ENCODE measurements around the gene NUCKS1.

NUCKS1 gene

DNA sequence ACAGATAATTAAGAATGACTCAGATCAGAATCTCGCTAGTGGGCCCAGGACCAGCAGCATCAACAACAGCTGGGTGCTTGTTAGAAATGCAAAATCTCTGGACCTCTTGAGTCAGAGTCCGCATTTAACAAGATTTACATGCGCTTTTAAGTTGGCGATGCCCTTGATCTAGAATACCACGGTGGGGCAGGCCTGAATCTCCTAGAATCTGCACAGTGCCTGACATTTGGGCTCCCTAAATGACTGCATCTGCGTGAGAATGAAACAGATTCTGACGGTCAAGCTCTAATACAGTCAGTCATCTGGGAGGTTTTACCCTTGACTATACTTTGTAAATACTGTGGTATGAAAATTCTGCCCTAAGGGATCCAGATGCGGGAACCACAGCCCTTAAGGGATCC, 42.5 kb upstream of the NUCKS1 start:
- TF ChIP-seq, protein P1, sequence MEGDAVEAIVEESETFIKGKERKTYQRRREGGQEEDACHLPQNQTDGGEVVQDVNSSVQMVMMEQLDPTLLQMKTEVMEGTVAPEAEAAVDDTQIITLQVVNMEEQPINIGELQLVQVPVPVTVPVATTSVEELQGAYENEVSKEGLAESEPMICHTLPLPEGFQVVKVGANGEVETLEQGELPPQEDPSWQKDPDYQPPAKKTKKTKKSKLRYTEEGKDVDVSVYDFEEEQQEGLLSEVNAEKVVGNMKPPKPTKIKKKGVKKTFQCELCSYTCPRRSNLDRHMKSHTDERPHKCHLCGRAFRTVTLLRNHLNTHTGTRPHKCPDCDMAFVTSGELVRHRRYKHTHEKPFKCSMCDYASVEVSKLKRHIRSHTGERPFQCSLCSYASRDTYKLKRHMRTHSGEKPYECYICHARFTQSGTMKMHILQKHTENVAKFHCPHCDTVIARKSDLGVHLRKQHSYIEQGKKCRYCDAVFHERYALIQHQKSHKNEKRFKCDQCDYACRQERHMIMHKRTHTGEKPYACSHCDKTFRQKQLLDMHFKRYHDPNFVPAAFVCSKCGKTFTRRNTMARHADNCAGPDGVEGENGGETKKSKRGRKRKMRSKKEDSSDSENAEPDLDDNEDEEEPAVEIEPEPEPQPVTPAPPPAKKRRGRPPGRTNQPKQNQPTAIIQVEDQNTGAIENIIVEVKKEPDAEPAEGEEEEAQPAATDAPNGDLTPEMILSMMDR (IDR thresholded peaks at IDR 0.05; ENCODE audit: unreplicated experiment in 3 of 3), result no peak
- H3K27me3 Mint-ChIP-seq (ENCODE audit: low read depth), result no peaks in the 10 kb centered on the region
- no peaks in the 10 kb centered on the region for H3K9me3 Mint-ChIP-seq
- peaks cover 40% of the 10 kb centered on the region for H3K36me3 Mint-ChIP-seq (ENCODE audit: low read depth)
- no peak overlapping the region for H3K27ac Mint-ChIP-seq
- H3K4me1 Mint-ChIP-seq, result peaks cover 12% of the 10 kb centered on the region
- H3K4me3 Mint-ChIP-seq, result no peak overlapping the region

DNA sequence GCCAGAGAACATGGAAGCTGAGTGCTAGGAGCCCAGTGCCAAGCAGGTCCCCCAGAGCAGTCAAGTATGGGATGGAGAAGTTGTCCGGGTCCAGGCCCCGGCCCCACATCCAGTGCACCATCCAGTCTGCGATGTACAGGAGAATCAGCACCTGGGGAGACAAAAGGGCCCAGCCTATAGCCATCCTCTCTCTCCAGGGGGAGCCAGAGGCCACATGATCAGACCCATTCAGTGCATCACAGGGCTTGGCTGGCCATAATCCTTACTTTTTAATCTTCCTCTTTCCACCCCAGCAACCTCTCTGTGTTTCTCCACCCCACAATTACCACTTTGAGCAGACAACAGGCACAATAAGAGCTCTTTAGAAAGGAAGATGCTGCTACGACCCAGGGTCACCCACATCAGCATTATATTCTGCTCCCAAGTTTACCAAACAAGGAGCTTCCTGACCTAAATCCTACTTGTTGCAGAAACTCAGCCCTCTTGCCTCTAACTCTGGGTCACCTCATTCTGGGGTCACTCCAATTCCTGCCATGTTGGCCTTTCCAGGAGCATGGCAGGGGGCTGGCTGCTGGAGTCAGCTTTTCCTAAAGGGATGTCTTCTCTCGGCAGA, 41.7 kb upstream of the NUCKS1 start:
- TF ChIP-seq, protein P1 (IDR thresholded peaks at IDR 0.05; ENCODE audit: unreplicated experiment in 3 of 3), result peak; percentile 69 to 73 (median 71)
- H3K36me3 Mint-ChIP-seq (ENCODE audit: low read depth), result peaks cover 32% of the 10 kb centered on the region
- H3K4me3 Mint-ChIP-seq, result no peak overlapping the region
- no peak overlapping the region for H3K27ac Mint-ChIP-seq
- no peaks in the 10 kb centered on the region for H3K27me3 Mint-ChIP-seq (ENCODE audit: low read depth)
- no peaks in the 10 kb centered on the region for H3K9me3 Mint-ChIP-seq
- H3K4me1 Mint-ChIP-seq, result peaks cover 12% of the 10 kb centered on the region

DNA sequence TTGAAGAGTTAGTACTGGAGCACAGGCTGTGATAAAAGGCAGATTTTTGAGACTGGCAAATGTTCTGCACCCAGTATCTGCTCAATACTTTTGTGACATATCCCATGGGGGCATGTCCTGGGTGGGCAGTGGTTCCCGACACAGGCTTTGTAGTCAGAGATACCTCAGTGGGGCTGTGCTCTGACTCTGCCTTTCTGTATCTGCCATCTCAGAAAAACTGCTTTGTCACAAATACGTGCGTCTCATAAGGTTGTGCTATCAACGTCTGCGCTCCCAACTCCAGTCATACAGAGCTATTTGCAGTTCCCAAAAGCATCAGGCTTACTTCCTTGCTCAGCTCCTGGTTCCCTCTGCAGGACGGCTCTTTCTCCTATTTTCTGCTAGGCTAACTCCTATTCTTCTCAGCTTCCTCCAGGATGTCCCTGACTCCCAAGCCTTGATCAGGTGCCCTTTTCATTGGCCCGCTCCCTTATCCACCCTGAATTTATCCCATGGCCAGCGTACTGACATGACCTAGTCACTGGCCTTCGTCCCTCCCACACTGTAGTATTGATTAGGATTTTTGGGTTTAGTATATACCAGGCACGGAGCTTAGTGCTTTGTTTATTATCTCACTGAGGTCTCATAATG, 37.4 kb upstream of the NUCKS1 start:
- TF ChIP-seq, protein P1 (IDR thresholded peaks at IDR 0.05; ENCODE audit: unreplicated experiment in 3 of 3), result no peak
- peaks cover 5% of the 10 kb centered on the region for H3K27me3 Mint-ChIP-seq (ENCODE audit: low read depth)
- peaks cover 16% of the 10 kb centered on the region for H3K36me3 Mint-ChIP-seq (ENCODE audit: low read depth)
- H3K27ac Mint-ChIP-seq, result no peak overlapping the region
- H3K4me3 Mint-ChIP-seq, result no peak overlapping the region
- peaks cover 6% of the 10 kb centered on the region for H3K4me1 Mint-ChIP-seq
- H3K9me3 Mint-ChIP-seq, result no peaks in the 10 kb centered on the region

DNA sequence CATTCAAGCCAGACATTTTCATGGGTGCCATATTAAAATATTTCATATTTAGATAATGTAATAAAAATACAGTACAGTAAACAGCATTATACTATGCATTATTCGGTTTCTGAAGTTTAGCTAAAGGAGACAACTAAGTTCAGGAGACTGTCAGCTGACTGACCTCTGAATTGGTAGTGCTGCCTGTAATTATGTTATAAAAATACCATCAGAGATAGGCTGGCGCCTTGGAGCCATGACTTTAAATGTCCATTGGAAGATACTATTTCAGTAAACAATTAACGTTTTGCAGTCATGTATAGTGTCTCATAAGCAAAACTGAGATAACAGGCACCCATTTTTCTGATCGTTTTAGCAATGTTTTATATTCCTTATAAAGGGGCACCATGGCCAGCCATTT, 36.6 kb upstream of the NUCKS1 start:
- no peaks in the 10 kb centered on the region for H3K9me3 Mint-ChIP-seq

DNA sequence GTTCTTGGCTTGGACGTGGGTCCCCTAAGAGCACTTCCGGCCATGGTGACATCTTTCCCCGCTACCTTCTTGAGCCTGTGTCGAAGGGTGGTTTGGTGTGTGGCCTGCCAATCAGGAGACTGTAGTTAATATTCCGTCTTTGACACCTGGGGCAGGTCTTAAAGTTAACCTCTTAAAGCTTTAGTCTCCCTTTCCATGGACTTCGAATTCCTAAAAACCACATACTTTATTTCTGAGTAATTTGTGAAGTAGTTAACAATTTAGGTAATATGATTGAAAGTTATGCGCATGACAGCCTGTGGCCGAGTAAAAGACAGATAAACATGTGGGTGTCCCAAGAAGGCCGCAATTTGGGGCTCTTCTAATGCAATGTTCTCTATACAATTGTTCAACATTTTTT, 35.5 kb upstream of the NUCKS1 start:
- no peaks in the 10 kb centered on the region for H3K9me3 Mint-ChIP-seq
- H3K4me3 Mint-ChIP-seq, result no peak overlapping the region
- TF ChIP-seq, protein P1 (IDR thresholded peaks at IDR 0.05; ENCODE audit: unreplicated experiment in 3 of 3), result no peak
- peaks cover 6% of the 10 kb centered on the region for H3K4me1 Mint-ChIP-seq
- H3K36me3 Mint-ChIP-seq (ENCODE audit: low read depth), result peaks cover 11% of the 10 kb centered on the region
- H3K27me3 Mint-ChIP-seq (ENCODE audit: low read depth), result peaks cover 8% of the 10 kb centered on the region
- H3K27ac Mint-ChIP-seq, result no peak overlapping the region

More for the DNA sequence above, 36.6 kb upstream of the NUCKS1 start:
- H3K36me3 Mint-ChIP-seq (ENCODE audit: low read depth), result peaks cover 16% of the 10 kb centered on the region
- TF ChIP-seq, protein P1 (IDR thresholded peaks at IDR 0.05; ENCODE audit: unreplicated experiment in 3 of 3), result no peak
- no peak overlapping the region for H3K27ac Mint-ChIP-seq
- peaks cover 6% of the 10 kb centered on the region for H3K4me1 Mint-ChIP-seq
- no peak overlapping the region for H3K4me3 Mint-ChIP-seq
- H3K27me3 Mint-ChIP-seq (ENCODE audit: low read depth), result peaks cover 5% of the 10 kb centered on the region

DNA sequence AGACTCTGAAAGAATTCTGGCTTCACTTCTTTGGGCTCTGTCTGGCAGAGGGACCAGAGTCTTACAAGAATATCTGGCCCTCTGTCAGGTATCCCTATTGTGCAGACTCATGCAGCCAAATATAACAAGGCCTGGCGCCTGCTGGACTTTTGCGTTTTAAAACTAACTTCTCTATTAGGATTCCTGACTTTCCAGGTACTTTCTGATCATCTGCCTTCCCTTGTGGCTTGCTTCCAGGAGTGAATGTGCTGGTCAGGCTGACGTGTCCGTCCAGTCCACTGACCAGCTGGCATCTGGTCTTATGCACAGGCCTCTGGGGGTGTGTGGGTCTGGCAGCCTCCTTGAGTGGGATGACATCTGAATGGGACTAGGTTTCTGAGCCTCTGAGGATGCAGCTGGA, 33.9 kb upstream of the NUCKS1 start:
- TF ChIP-seq, protein P1 (IDR thresholded peaks at IDR 0.05; ENCODE audit: unreplicated experiment in 3 of 3), result no peak
- Mint-ChIP-seq H3K27ac (no peak overlapping the region), H3K27me3 (ENCODE audit: low read depth) (peaks cover 8% of the 10 kb centered on the region), H3K9me3 (no peaks in the 10 kb centered on the region), H3K36me3 (ENCODE audit: low read depth) (no peaks in the 10 kb centered on the region), H3K4me1 (peaks cover 6% of the 10 kb centered on the region), H3K4me3 (no peak overlapping the region)

Measured in nephron (organoid).